Cerebellar cortex (tissue), 1 donor: ENCODE results near the gene KIF1A.
"Not testable (repeated sequence)": the region's sequence is repeated elsewhere in the genome, so short reads cannot be mapped to it uniquely, and the experiment has no call there.

Source experiments
- DNase-seq: peaks from one replicate; pipeline ENCODE4 v3.0.0-alpha.2; 2015; ENCODE audit warnings: low spot score

The KIF1A gene

DNA sequence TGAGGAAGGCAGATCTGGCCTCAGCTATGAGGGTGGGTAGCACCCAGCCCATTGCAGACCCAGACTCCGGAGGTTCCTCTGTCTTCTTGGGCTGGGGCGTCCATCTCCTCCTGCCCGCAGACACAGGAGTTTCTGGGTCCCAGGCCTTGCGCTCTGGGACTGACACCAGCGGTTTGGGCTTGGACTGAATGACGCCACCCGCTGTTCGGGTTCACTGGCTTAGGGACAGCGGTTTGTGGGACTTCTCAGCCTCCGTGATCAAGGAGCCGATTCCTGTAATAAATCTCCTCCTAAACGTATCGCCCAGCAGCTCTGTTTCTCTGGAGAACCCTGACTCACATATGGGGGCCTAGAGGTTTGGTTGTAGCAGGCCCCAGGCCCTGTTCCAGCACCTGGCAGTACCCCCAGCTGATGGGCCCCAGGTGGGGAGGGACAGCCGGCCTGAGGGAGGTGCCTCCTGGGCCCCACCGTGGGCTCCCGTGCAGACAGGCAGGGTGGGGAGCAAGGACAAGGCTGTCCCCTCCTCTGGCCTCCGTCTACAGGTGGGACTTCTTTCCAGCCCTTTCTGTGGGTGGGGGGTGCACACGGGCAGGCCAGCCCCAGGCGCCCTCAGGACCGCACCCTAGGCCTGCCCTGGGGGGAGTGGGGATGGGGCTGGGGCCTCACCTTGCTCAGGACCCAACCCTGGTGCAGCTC lies 132.8 kb downstream of the KIF1A start:
- no peak for DNase-seq

DNA sequence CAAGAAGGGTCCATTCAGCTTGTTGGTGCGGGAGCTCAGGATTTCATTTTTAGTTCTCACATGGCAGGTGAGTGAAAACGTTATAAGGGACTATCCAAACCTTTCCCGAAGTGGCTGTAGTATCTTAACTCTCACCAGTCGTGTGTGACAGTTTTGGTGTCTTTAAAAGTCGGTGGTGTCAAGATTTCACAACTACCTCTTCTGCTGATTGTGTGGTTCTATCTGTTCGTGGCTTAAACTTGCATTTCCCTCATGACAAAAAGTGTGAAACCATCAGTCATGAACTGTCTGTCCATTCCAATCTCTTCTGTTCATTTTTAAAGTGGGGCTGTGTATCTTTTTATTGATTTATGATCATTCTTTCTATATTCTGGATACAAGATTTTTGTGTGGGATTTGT lies 133.6 kb downstream of the KIF1A start:
- no peak for DNase-seq

DNA sequence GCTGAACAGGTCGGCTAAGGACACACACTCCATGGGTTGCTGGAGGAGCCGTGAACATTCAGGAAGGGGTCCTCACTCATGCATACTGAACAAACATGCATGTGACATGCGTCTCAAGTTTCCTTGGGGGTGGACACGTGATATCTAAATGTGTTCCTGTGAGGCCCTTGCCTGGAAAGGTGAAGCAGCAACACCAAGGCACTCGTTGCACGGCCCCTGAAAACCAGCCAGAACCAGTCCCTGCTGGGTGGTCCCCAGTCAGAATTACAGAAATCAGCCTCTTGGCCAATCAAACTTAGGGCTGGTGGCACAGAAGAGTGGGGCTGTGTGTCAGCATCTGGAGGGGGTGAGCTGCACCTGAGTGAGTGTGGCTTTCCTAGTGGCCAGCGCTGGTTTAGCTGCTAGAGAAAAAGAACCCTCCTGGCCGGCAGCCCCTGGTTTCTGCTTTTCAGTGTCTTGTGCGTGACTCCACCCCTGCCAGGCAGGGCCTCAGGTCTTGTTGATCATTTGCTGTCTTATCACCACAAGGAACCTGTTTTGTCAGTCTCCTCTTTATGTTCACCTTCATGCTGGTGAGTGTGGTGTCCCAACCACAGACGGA lies 134.1 kb downstream of the KIF1A start:
- DNase-seq, result no peak

DNA sequence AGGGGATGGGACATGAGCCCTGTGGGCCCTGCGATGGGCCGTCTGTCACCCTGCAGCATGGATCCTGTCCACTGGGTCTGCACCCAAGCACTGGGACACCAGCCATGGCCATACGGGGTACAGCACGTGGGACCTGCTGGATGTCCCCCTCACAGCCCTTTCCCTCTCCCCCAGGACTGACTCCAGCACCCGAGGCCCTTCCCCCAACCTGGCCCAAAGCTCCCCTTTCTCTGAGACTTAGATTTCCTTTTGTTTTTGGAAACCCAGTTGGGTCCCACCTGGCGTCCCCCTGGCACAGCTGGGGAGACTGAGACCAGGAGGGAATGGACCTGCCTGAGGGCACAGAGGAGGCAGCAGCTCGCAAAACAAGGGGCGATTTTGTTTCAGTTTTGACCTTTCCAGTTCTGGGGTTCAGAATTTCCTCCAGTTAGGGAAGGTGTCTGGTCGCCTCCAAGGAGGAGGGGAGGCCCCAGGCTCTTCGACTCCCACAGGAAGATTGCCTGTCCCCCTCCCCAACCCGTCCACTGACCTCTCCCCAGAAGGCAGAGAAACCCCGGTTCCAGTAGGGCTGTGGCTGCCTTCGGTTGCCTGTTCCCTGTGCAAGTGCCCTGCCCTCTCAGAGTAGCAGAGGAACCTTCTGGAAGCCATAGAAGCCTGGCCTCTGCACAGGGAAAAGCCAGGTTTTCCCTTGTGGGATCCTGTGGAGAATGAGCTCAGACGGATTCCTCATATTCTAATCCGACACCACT lies 135.9 kb downstream of the KIF1A start:
- not testable (repeated sequence) for DNase-seq

DNA sequence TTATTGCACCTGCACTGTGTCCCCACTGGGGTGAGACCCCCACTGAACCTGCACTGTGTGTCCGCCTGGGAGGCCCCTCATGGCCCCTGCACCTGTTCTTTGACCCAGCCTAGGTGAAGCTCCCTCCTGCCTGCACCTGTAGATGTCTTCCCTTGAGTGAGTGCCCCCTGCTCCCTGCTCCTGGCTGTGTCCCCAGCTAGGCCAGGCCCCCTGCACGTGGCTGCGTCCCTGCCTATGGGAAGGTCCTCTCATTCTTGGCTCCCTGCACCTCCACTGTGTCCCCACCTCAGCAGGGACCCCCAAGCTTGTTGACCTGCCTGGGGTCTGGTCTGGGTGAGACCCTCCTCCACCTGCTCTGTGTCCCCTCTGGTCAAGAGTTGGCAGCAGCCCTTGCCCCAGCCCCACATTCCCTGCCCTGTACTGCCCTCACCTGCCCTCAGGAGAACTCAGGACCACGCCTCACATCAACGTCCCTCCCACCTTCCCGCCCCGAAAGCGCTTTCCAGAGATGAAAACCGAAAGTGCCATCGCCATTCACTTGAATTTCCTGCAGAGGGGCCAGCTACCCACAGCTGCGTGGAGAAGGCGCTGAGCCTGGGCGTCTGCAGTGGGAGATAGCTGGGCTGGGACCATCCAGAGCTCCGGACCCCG lies 136.6 kb downstream of the KIF1A start:
- not testable (repeated sequence) for DNase-seq

DNA sequence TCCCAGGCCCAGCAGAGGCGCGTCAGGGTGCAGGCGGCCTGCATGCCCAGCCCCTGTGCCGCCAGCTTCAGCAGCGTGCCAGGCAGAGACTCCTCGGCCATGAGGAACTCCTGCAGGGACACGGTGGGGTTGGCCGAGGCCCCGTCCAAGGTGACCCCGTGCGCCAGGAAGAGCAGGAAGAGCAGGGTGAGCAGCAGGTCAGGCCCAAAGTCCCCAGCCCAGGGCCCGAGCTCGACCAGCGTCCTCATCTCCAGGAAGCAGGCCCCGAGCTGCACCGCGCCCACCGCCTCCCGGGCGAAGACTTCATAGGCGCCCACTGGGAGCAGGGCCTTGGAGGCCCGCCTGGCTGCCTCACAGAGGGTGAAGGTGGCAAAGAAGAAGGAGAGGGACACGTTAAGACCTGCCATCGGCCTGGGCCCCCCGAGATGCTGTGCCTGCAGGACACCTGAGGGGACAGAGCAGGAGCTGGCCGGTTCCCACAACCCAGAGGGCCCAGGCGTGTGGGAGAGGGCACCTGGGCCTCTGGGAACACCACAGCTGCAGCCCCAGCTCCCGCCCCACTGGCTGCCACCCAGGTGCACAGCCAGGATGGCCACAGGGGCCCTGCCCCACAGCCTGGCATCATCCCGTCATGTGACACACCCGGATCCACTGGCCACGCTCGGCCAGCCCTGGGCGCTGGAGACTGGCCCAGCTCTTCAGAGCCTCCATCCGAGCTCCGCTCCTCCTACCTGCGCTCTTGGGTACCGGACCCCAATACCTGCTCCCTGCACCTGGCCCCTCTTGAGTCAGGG lies 137.4 kb downstream of the KIF1A start, which contains the start of gene AQP12B:
Gene AQP12B (minus strand): TSS at position 455 of the 794 bp plus-strand sequence. CDS start 48 bp downstream, at position 407.
- DNase-seq, result not testable (repeated sequence)

DNA sequence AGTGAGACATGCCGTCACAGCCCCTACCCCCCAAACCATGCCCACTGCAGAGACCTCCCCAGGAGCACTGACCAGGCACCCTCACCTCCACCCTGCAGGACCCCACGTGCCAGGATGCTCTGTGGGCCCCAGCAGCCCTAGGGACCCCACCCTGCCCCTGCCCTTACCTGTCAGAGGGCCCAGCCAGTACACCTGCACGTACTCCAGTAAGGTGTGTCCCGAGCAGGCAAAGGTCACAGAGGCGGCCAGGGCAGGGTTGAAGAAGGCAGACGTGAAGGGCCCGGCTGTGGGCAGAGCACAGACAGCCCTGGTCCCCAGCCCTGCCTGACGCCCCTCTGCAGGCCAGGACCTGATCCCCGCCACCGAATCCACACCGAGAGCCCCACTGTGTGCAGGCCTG lies 139.8 kb downstream of the KIF1A start:
- not testable (repeated sequence) for DNase-seq

DNA sequence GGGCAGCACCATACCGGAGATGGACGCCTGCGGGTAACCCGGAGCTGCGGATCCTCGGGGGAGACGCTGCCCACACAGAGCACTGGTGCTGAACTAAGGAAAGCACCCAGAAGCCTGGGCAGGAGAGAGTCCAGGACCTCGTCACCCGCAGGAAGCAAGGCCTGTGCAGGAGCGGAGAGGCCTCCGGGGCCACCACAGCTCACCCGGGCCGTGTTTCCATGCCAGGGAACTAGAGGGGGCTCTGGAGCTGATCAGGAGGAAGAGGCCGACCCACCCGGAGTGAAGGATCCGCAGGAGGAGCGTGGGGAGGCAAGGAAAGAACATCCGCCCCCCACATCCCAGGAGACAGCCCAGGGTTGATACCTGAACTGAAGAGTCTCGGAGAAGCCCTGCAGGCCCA lies 141.1 kb downstream of the KIF1A start:
- not testable (repeated sequence) for DNase-seq

DNA sequence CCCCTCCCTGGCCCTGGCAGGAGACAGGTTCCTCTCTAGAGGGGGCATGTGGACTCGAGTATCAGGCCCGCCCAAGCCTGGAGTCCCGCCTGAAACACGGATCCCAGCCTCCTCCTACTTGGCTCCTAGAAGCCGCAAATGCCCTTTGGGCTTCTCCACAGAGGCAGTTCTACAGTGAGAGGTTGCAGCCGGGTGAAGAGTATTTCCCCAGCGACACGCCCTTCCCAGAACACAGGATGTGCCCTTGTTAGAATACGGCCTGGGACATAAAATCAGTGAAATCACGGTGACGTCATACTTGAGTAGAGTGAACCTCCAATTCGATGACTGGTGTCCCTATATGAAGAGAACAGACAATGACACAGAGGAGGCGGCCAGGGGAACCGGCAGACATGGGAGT lies 142.0 kb downstream of the KIF1A start:
- not testable (repeated sequence) for DNase-seq

DNA sequence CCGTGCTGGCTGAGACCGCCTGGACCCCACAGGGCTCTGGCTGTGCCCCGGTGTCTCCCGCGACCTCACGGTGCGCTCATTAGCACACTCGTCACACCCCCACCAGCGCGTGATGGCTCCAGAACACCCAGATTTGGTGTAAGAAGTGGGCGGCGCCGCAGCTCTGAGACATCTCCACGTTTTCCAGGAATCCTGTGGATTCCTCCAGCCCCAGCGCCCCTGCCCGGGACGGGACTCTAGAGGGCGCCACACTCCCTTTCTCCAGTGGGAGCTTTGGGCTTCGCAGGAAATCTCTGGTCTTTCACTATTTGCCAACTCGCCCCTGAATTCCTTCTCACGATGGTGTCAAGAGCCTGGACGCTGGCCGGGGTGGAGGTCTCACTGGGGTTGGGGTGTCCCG lies 144.7 kb downstream of the KIF1A start:
- DNase-seq, result not testable (repeated sequence)

DNA sequence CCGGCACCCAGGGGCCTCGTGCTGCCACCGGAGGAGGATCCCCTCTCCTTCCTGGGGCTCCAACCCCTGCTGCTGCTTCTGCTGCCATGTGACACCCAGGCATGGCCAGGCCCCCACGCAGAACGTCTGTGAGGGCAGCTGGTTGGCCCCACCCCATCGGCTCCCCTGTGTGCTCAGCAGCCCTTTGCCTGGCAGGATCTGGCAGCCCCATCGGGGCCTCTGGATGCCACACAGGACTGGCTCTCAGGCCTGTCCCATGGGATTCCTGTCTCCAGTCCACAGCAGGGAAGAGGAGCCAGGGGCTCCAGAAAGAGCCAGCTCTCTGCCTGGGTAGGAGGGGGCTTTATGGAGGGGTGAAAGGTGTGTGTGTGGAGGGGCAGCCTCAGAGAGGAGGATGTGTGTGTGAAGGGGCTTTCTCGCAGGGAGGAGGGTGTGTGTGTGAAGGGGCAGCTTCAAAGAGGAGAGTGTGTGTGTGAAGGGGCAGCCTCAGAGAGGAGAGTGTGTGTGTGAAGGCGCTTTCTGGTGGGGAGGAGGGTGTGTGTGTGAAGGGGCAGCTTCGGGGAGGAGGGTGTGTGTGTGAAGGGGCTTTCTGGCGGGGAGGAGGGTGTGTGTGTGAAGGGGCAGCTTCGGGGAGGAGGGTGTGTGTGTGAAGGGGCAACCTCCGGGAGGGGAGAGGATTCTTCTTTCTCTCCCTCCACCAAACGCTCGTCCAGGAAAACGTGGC lies 145.4 kb downstream of the KIF1A start:
- DNase-seq, result not testable (repeated sequence)

DNA sequence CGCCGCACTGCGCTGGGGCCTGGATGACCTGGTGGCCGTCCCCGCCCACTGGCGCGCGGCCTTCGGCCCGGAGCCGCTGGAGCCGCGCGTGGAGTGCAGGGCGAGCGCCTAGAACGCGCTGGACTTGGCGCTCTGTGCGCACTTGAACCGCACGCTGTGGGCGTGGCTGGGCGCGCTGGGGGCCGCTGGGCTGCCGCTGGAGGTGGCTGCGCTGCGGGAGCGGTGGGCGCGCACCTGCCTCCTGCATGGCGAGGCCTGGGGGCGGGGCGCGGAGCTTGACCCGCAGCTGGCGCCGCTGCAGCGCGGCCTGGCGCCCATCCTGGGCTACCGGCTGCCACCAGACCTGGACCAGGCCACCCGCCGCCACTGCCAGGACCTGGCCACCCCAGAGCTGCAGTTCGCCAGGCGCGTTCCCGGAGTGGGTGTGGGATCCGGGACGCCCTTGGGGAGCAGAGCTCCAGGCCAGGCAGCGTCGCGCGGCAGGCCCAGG lies 147.3 kb downstream of the KIF1A start:
- no peak for DNase-seq

DNA sequence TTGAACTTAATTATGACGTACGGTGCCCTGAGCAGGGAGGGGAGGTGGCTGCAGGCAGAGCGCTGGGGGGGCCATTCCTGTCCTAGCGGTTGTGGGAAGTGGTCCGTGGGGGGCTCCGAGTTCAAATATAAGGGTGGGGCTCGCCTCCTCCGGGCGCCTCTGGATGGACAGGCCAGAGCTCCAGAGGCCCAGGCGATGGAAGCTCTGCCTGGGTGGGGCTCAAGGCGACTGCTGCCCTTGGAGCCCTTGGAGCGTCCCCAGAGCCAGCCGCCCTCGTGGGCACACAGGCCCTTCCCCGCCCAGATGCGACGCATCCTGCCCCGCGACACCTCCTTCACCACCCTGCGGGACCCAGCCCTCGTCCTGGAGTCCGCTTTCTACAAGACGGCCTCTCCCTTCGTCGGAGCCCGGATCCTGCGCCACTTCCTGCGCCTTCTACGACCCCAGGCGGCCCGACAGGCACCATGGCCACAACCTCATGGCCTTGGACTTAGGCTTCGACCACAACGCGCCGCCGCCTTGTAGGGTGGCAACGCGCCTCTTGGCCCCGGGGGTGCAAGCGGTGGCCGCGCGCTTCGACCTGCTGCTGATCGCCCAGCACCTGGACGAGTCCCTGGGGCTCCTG lies 147.8 kb downstream of the KIF1A start:
- DNase-seq, result no peak

DNA sequence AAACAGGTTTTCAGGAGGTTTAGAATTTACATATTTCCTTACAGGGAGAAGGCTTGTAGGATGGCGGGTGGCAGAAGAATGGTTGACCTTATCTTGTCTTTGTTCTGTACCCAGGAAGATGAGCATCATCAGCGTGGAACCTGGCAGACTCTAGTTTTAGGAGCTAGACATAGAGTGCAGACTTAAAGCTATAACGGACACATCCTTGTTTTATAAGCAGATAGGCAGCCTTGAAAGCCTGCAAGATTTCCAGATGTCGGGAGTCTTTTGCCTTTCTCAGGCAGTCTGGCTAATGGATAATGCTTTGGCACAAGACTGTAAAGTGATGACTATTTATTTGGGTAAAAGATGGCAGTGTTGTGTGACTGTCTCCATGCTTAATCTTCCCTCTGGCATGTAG lies 149.1 kb downstream of the KIF1A start:
- DNase-seq, result no peak

DNA sequence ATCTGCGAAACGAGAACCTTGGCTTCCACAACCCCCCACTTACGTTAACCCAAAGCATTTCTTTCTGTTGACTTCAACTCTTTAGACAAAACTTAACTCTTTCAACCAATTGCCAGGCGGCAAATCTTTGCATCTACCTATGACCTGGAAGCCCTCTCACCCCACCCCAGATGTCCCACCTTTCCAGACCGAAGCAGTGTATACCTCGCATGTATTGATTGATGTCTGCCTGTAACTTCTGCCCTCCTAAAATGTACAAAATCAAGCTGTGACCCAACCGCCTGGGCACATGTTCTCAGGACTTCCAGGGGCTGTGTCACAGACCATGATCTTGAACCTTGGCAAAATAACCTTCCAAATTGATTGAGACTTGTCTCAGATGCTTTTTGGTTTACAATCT lies 149.6 kb downstream of the KIF1A start:
- DNase-seq, result no peak

DNA sequence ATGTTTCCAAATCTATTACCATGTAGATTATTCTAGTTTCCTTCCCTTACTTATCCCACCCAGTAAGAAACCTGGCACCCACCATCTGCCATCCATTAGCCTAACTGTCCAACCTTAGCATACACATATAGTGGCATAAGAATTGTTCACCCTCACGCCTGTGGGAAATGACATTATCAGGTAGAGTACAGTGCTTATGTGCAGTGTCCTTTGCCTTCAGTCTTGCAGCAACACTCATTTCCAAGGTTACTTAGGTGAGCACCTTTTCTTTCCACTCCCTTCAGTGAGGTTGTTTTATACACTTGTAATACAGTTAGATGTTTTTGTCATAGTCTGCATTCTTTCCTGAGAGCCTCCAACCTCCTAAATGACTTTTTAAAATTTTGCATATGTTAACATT lies 155.4 kb downstream of the KIF1A start:
- DNase-seq, result no peak
